Measurements from ENCODE around the gene ELAC1. TPM values are rescaled to one million over a fixed set of nuclear protein-coding genes. Genes with fewer than 3 reads are reported as not detected.

The ELAC1 gene
- total RNA-seq, 1 donor from 2014 or later, result 7.6 TPM

- DNase-seq (ENCODE audit: low read depth), result peak; percentile 42
- Histone ChIP-seq H3K4me3 (ENCODE audit: insufficient read depth, low read depth, low read length) (no peak overlapping the region), H4K20me1 (ENCODE audit: insufficient read depth, low read length) (no peaks in the 10 kb centered on the region), H3K79me2 (ENCODE audit: insufficient read depth, low read length) (no peaks in the 10 kb centered on the region), H3K27me3 (ENCODE audit: insufficient read depth, low read length) (no peaks in the 10 kb centered on the region), H3K4me2 (ENCODE audit: low read length) (no peak overlapping the region), H2AFZ (ENCODE audit: low read depth, low read length) (no peak overlapping the region), H3K9ac (ENCODE audit: low read length) (no peak overlapping the region), H3K36me3 (ENCODE audit: insufficient read depth, low read length) (peaks cover 6% of the 10 kb centered on the region), H3K4me1 (ENCODE audit: insufficient read depth, low read length) (peaks cover 4% of the 10 kb centered on the region), H3K27ac (ENCODE audit: low read depth, low read length) (no peak overlapping the region), H3K9me3 (ENCODE audit: insufficient read depth, low read depth, low read length) (peaks cover 6% of the 10 kb centered on the region)
- Mint-ChIP-seq H3K4me1 (ENCODE audit: low read depth, unreplicated experiment) (peaks cover 12% of the 10 kb centered on the region), H3K4me3 (ENCODE audit: unreplicated experiment) (no peak overlapping the region), H3K27me3 (ENCODE audit: low read depth, unreplicated experiment) (no peaks in the 10 kb centered on the region), H3K27ac (ENCODE audit: unreplicated experiment) (peak overlapping the region; percentile 77), H3K36me3 (ENCODE audit: low read depth, unreplicated experiment) (peaks cover 32% of the 10 kb centered on the region), H3K9me3 (ENCODE audit: unreplicated experiment) (peaks cover 12% of the 10 kb centered on the region)
- FAIRE-seq, result no peak
- no peak for TF ChIP-seq CTCF (IDR thresholded peaks at IDR 0.05; ENCODE audit: insufficient read depth, low read depth, low read length)
Measured at GRCh38 chr18:50981381-50981780, 13.5 kb downstream of the ELAC1 start.

GRCh38 chr18:50982086-50982801, 14.4 kb downstream of the ELAC1 start:
- H4K20me1 ChIP-seq (ENCODE audit: insufficient read depth, low read length), result no peaks in the 10 kb centered on the region
- FAIRE-seq (no peak), DNase-seq (ENCODE audit: low read depth) (no peak)
- H3K9ac ChIP-seq (ENCODE audit: low read length), result no peak overlapping the region
- no peak overlapping the region for H3K27ac ChIP-seq (ENCODE audit: low read depth, low read length)
- H3K4me3 ChIP-seq (ENCODE audit: insufficient read depth, low read depth, low read length), result no peak overlapping the region
- Mint-ChIP-seq H3K36me3 (ENCODE audit: low read depth, unreplicated experiment) (peaks cover 24% of the 10 kb centered on the region), H3K27ac (ENCODE audit: unreplicated experiment) (no peak overlapping the region), H3K4me3 (ENCODE audit: unreplicated experiment) (no peak overlapping the region), H3K4me1 (ENCODE audit: low read depth, unreplicated experiment) (peaks cover 19% of the 10 kb centered on the region), H3K27me3 (ENCODE audit: low read depth, unreplicated experiment) (no peaks in the 10 kb centered on the region), H3K9me3 (ENCODE audit: unreplicated experiment) (peaks cover 10% of the 10 kb centered on the region)
- TF ChIP-seq EZH2 (IDR thresholded peaks at IDR 0.05; ENCODE audit: insufficient read depth, low read length) (no peak), CTCF (IDR thresholded peaks at IDR 0.05; ENCODE audit: insufficient read depth, low read depth, low read length) (no peak)
- H3K79me2 ChIP-seq (ENCODE audit: insufficient read depth, low read length), result no peaks in the 10 kb centered on the region
- H3K4me1 ChIP-seq (ENCODE audit: insufficient read depth, low read length), result peaks cover 12% of the 10 kb centered on the region
- H2AFZ ChIP-seq (ENCODE audit: low read depth, low read length), result no peak overlapping the region
- no peak overlapping the region for H3K4me2 ChIP-seq (ENCODE audit: low read length)
- H3K36me3 ChIP-seq (ENCODE audit: insufficient read depth, low read length), result peaks cover 6% of the 10 kb centered on the region
- no peaks in the 10 kb centered on the region for H3K27me3 ChIP-seq (ENCODE audit: insufficient read depth, low read length)
- H3K9me3 ChIP-seq (ENCODE audit: insufficient read depth, low read depth, low read length), result peaks cover 3% of the 10 kb centered on the region

- Histone ChIP-seq H2AFZ (ENCODE audit: low read depth, low read length) (no peak overlapping the region), H3K27ac (ENCODE audit: low read depth, low read length) (no peak overlapping the region), H3K27me3 (ENCODE audit: insufficient read depth, low read length) (no peaks in the 10 kb centered on the region), H3K4me1 (ENCODE audit: insufficient read depth, low read length) (peaks cover 13% of the 10 kb centered on the region), H3K4me3 (ENCODE audit: insufficient read depth, low read depth, low read length) (no peak overlapping the region), H3K79me2 (ENCODE audit: insufficient read depth, low read length) (no peaks in the 10 kb centered on the region), H3K9me3 (ENCODE audit: insufficient read depth, low read depth, low read length) (peaks cover 3% of the 10 kb centered on the region), H3K9ac (ENCODE audit: low read length) (no peak overlapping the region), H3K4me2 (ENCODE audit: low read length) (no peak overlapping the region), H3K36me3 (ENCODE audit: insufficient read depth, low read length) (peaks cover 6% of the 10 kb centered on the region), H4K20me1 (ENCODE audit: insufficient read depth, low read length) (no peaks in the 10 kb centered on the region)
- DNase-seq (ENCODE audit: low read depth), result no peak
- peak overlapping the region; percentile 26 for H3K27ac Mint-ChIP-seq (ENCODE audit: unreplicated experiment)
- no peaks in the 10 kb centered on the region for H3K27me3 Mint-ChIP-seq (ENCODE audit: low read depth, unreplicated experiment)
- no peak for FAIRE-seq
- H3K36me3 Mint-ChIP-seq (ENCODE audit: low read depth, unreplicated experiment), result peaks cover 20% of the 10 kb centered on the region
- no peak overlapping the region for H3K4me3 Mint-ChIP-seq (ENCODE audit: unreplicated experiment)
- H3K4me1 Mint-ChIP-seq (ENCODE audit: low read depth, unreplicated experiment), result peaks cover 19% of the 10 kb centered on the region
- no peak for TF ChIP-seq CTCF (IDR thresholded peaks at IDR 0.05; ENCODE audit: insufficient read depth, low read depth, low read length)
- TF ChIP-seq EZH2 (IDR thresholded peaks at IDR 0.05; ENCODE audit: insufficient read depth, low read length), result no peak
- H3K9me3 Mint-ChIP-seq (ENCODE audit: unreplicated experiment), result peaks cover 6% of the 10 kb centered on the region
Measured at GRCh38 chr18:50982802-50983179, 15.0 kb downstream of the ELAC1 start.

All from astrocyte (in vitro differentiated cells and primary cell).